Ovary (tissue), 9 donors: Measurements from ENCODE around the gene LCNL1. TPM values are rescaled to one million over a fixed set of nuclear protein-coding genes. Genes with fewer than 3 reads are reported as not detected.

Experiments
- DNase-seq, 5 donors: peaks; one replicate each; pipeline ENCODE4 v3.0.0-alpha.2; 2019 to 2020
- H3K27ac ChIP-seq, 2 donors: fragments of 200-600 bp; one replicate each; pipeline versions ENCODE4 v1.5.1 to v1.8.0; 2019 to 2022
- H3K27me3 ChIP-seq: fragments of 200-600 bp; one replicate; pipeline ENCODE4 v1.8.0; 2022
- H3K36me3 ChIP-seq: fragments of 200-600 bp; sonication (generic); one replicate; pipeline ENCODE4 v1.5.1; 2019
- H3K4me1 ChIP-seq: one replicate; pipeline ENCODE4 v1.8.1; 2013; ENCODE audit warnings: mild to moderate bottlenecking, moderate library complexity; ENCODE audit not compliant: insufficient read depth
- H3K4me3 ChIP-seq: fragments of 200-600 bp; sonication (generic); one replicate; pipeline ENCODE4 v1.5.1; 2017
- H3K9me3 ChIP-seq, 2 donors: fragments of 200-600 bp in 1 of 2; sonication (generic) in 1 of 2; one replicate each; pipeline versions ENCODE4 v1.5.1 to v1.8.1; 2013 to 2019; ENCODE audit warnings: mild to moderate bottlenecking in 1 of 2, moderate library complexity in 1 of 2
- CTCF ChIP-seq, 3 donors: fragments of 450-650 bp in 2 of 3; fragments of 200-600 bp in 1 of 3; IDR thresholded peaks; one replicate each; pipeline versions ENCODE4 v1.5.1 to v1.8.0; 2016 to 2022; ENCODE audit warnings: antibody characterized with exemption in 3 of 3, mild to moderate bottlenecking in 1 of 3
- EP300 ChIP-seq: sonication (generic); formaldehyde crosslinking; IDR thresholded peaks from one replicate; pipeline ENCODE4 v1.6.1; 2017; ENCODE audit warnings: antibody characterized with exemption
- POLR2A ChIP-seq: fragments of 450-650 bp; IDR thresholded peaks from one replicate; pipeline ENCODE4 v1.6.1; 2017; ENCODE audit warnings: antibody characterized with exemption, mild to moderate bottlenecking, moderate library complexity
- WGBS, 3 donors: extraction: QIAGEN DNeasy Blood & Tissue Kit in 1 of 3; methylation state at CpG; one replicate each; pipeline versions ENCODE4 v1.1.5 to v1.1.7; 2013 to 2017; 5-methylcytosine and 5-hydroxymethylcytosine counted together
- intact Hi-C, 4 donors: fragments of 100-400 bp; cut with DNase I; formaldehyde crosslinking; loops; one replicate each; pipeline versions ENCODE4 v1.11.0 to v1.15.1; 2022 to 2023
- polyA plus RNA-seq, 2 donors: library from polyadenylated mRNA; stranded (reverse); fragments of 200-250 nt in 1 of 2; fragments of 350-450 nt in 1 of 2; fragmentation: Illumina TruSeq in 1 of 2; extraction: RNeasy Lipid Tissue Mini Kit (QIAGEN cat#74804) in 1 of 2; gene quantifications; one replicate each; pipeline ENCODE4 v1.2.3, GENCODE V29; 2013 to 2014
- total RNA-seq, 7 donors: library from RNA; depleted of rRNA in 2 of 7; stranded (reverse); fragments of >200 nt in 2 of 7; fragmentation: NEBNext Ultra II Directional in 3 of 7; extraction: Animal tissue kit (Norgen Biotek cat#: 25700) in 3 of 7; gene quantifications; one replicate each; pipeline versions ENCODE4 v1.1.0 to v1.2.4, GENCODE V29; 2016 to 2023
- donor health status: DM: no; HTN: no; CAD: no; lungs with moderate emphysema.
- donor health status: DM: no; HTN: no; CAD: no.
- donor health status: Bipolar disorder and iron deficiency.
- donor health status: DM: yes; HTN: yes; CAD: no.
- donor health status: DM: no; HTN: no; CAD: no.
- donor health status: DM: yes; HTN: yes; CAD: no.

Gene LCNL1
- total and polyA plus RNA-seq, 9 donors = 0.17 to 1.6 (median 0.47) TPM; not detected in 1

GRCh38 chr9:136941231-136942111 lies 41.3 kb upstream of the LCNL1 start:
- Histone ChIP-seq H3K36me3 (no peaks in the 10 kb centered on the region), H3K4me1 (peaks cover 7% of the 10 kb centered on the region), H3K27ac (no peak overlapping the region), H3K4me3 (no peak overlapping the region), H3K27me3 (no peaks in the 10 kb centered on the region), H3K9me3 (no peaks in the 10 kb centered on the region)
- DNase-seq = peak in 4 of 5 donors; percentile 12 to 49 (median 36)
- 90 to 94% (median 91%) methylated on average over 50 to 55 of the region's 55 CpGs for WGBS, 3 donors
- intact Hi-C loops = loop anchor here in 1 of 4 donors (5.0 to 10.0 kb wide), 2 partner anchors 54 to 97 kb away; partner anchors contain the start of genes AJM1, PHPT1 and TRAF2
- no peak for TF ChIP-seq EP300

DNA sequence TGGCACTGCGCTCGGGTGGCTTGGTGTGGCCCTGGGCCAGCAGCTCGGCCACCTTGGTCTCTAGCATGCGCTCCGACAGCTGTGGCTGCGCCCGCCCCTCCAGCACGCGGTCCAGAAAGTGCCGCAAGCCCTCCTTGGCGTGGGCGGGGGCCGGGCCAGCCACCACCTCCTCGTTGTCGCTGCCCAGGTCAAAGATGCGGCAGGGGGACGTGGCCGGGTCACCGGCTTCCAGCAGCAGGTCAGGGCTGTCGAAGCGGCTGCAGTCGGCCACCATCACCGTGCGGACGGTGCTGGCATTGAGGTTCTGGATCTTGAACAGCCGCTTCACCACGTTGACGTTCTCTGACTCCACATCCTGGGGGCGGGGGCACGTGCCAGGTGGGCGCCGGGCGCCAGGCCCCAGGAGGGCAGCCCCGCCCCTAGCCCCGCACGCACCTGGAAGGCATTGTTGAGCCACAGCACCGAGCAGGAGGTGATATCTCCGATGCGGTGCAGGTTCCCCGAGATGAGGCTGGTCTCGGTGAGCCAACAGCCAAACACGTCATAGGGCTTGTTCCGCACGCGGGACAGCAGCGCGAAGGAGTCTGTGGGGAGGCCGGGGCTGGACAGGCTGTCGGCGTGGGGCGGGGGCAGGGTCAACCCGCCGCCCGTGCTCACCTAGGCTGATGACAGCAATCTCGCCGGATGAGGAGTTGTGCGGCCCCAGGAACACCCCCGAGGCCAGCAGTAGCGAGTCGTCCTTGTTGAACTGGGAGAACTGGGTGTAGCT lies 40.5 kb upstream of the LCNL1 start:
- Histone ChIP-seq H3K4me3 (no peak overlapping the region), H3K27me3 (no peaks in the 10 kb centered on the region), H3K36me3 (no peaks in the 10 kb centered on the region), H3K9me3 (no peaks in the 10 kb centered on the region), H3K27ac (no peak overlapping the region), H3K4me1 (peaks cover 7% of the 10 kb centered on the region)
- 87 to 91% (median 88%) methylated on average over 49 to 60 of the region's 60 CpGs for WGBS, 3 donors
- TF ChIP-seq CTCF (IDR thresholded peaks at IDR 0.05) (no peak), EP300 (no peak), POLR2A (no peak)
- DNase-seq = peak in 3 of 5 donors; percentile 22 to 48 (median 33)
- intact Hi-C loops = loop anchor here in 1 of 4 donors (5.0 to 10.0 kb wide), 2 partner anchors 55 to 97 kb away; partner anchors contain the start of genes AJM1, PHPT1 and TRAF2

- intact Hi-C loops = loop anchor here in 1 of 4 donors (5.0 to 10.0 kb wide), 2 partner anchors 56 to 98 kb away; partner anchors contain the start of genes AJM1, PHPT1 and TRAF2
- peaks cover 7% of the 10 kb centered on the region for H3K4me1 ChIP-seq
- H3K27me3 ChIP-seq = no peaks in the 10 kb centered on the region
- no peak overlapping the region for H3K4me3 ChIP-seq
- H3K9me3 ChIP-seq = no peaks in the 10 kb centered on the region
- WGBS, 3 donors = 85 to 95% (median 89%) methylated on average over 14 to 16 of the region's 16 CpGs
- DNase-seq = peak in 3 of 5 donors; percentile 17 to 42 (median 35)
- no peaks in the 10 kb centered on the region for H3K36me3 ChIP-seq
- TF ChIP-seq EP300 (no peak), CTCF (IDR thresholded peaks at IDR 0.05) (no peak), POLR2A (no peak)
- no peak overlapping the region for H3K27ac ChIP-seq
These were observed 39.9 kb upstream of the LCNL1 start for GRCh38 chr9:136942881-136943230.

DNA sequence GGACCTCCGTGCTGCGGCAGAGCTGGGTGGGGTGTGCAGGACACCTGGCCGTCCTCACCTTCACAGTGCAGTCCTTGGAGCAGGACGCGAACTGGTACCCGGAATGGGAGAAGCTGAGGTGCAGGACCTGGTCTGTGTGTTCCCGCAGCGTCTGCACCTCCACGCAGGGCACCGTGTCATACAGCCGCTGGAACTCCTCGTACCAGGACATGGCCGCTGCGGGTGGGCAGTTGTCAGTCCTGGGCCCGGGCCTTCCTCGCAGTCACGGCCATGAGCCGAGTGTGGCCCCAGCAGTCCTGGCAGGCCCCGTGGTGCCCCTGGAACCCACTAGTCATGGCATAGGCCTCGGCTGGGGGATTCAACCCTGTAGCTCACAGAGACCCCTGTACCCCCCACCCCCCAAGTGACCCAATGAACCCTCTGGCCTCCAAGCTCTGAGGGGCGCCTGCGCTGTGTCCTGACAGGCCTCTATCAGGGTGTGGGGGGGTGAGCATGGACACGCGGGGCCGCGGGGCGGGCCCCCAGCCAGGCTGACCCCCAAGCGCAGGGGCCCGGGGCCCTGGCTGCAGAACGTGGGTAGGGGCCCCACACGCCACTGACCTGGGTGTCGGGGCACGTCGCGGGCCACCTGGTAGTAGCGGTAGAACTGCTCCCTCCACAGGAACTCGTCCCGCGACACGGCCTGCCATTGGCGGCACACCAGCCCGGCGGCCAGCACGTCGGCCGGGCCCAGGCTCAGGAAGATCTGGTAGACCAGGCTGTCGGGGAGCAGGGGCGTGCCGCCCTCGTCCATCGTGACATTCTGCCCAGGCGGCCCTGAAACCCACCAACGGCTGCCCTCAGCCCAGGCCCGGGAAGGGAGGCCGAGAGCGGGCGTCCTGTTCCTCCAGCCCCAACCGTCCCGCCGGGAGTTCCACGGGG lies 39.2 kb upstream of the LCNL1 start:
- peak in 2 of 5 donors; percentile 29 to 59 for DNase-seq
- no peaks in the 10 kb centered on the region for H3K36me3 ChIP-seq
- intact Hi-C loops = loop anchor here in 1 of 4 donors (5.0 to 10.0 kb wide), 2 partner anchors 56 to 99 kb away; partner anchors contain the start of genes AJM1, PHPT1 and TRAF2
- no peak for TF ChIP-seq CTCF (IDR thresholded peaks at IDR 0.05)
- TF ChIP-seq EP300 = no peak
- TF ChIP-seq POLR2A = no peak
- peak overlapping the region; percentile 92 for H3K4me3 ChIP-seq
- 12 to 46% (median 13%) methylated on average over 24 to 61 of the region's 61 CpGs for WGBS, 3 donors
- no peaks in the 10 kb centered on the region for H3K9me3 ChIP-seq
- no peaks in the 10 kb centered on the region for H3K27me3 ChIP-seq
- H3K27ac ChIP-seq = peak overlapping the region; percentile 4 to 73
- H3K4me1 ChIP-seq = peaks cover 7% of the 10 kb centered on the region
